Endodermal cell (in vitro differentiated cells): ENCODE data around the gene NR2F2. TPM values are rescaled to one million over a fixed set of nuclear protein-coding genes. Genes with fewer than 3 reads are reported as not detected.

Experiments used
- DNase-seq: peaks from one replicate; pipeline ENCODE4 v3.0.0-alpha.2; 2017
- H3K27ac ChIP-seq: 2 replicates; pipeline ENCODE4 v1.5.1; 2013; ENCODE audit warnings: mild to moderate bottlenecking, low read depth, low read length, moderate library complexity
- H3K27me3 ChIP-seq: 2 replicates; pipeline ENCODE4 v1.6.1; 2013; ENCODE audit warnings: mild to moderate bottlenecking, low read length, moderate library complexity; ENCODE audit not compliant: insufficient read depth, control insufficient read depth, poor library complexity, severe bottlenecking
- H3K36me3 ChIP-seq: 2 replicates; pipeline ENCODE4 v1.7.0; 2013; ENCODE audit warnings: mild to moderate bottlenecking, low read length, moderate library complexity; ENCODE audit not compliant: control insufficient read depth, insufficient read depth
- H3K4me1 ChIP-seq: one replicate; pipeline ENCODE4 v1.7.0; 2013; ENCODE audit warnings: low read length; ENCODE audit not compliant: control insufficient read depth, insufficient read depth
- H3K4me3 ChIP-seq: 2 replicates; pipeline ENCODE4 v1.5.1; 2013; ENCODE audit warnings: mild to moderate bottlenecking, low read length, moderate library complexity
- H3K9ac ChIP-seq: 2 replicates; pipeline ENCODE4 v1.6.1; 2013; ENCODE audit warnings: mild to moderate bottlenecking, low read length, moderate library complexity; ENCODE audit not compliant: poor library complexity, severe bottlenecking; ENCODE audit errors: extremely low read depth
- H3K9me3 ChIP-seq: 2 replicates; pipeline ENCODE4 v1.6.1; 2013; ENCODE audit warnings: mild to moderate bottlenecking, low read length, moderate library complexity; ENCODE audit not compliant: control insufficient read depth
- H3K27ac Mint-ChIP-seq: 2 replicates; pipeline ENCODE4 v1.8.0; 2020; ENCODE audit warnings: mixed read lengths
- H3K27me3 Mint-ChIP-seq: 2 replicates; pipeline ENCODE4 v1.8.0; 2021; ENCODE audit warnings: mild to moderate bottlenecking, mixed read lengths; ENCODE audit not compliant: insufficient read depth
- H3K36me3 Mint-ChIP-seq: 2 replicates; pipeline ENCODE4 v1.8.0; 2020; ENCODE audit warnings: low read depth, mixed read lengths
- H3K4me1 Mint-ChIP-seq: 2 replicates; pipeline ENCODE4 v1.8.0; 2020; ENCODE audit warnings: mixed read lengths
- H3K4me3 Mint-ChIP-seq: 2 replicates; pipeline ENCODE4 v1.8.0; 2020; ENCODE audit warnings: mild to moderate bottlenecking, moderate library complexity, mixed read lengths
- H3K9me3 Mint-ChIP-seq: 2 replicates; pipeline ENCODE4 v1.8.0; 2020; ENCODE audit warnings: mild to moderate bottlenecking, mixed read lengths
- WGBS, 2 experiments: methylation state at CpG; one replicate each; pipeline versions ENCODE4 v1.1.5 to v1.1.7; 2013; ENCODE audit warnings: missing lambda C conversion rate in 2 of 2, mixed read lengths in 1 of 2; ENCODE audit not compliant: insufficient coverage in 1 of 2, insufficient read length in 1 of 2; 5-methylcytosine and 5-hydroxymethylcytosine counted together
- total RNA-seq, 2 donors: library from RNA; stranded (reverse); fragmentation: NEBNext Ultra II Directional in 1 of 2; extraction: Animal tissue kit (Norgen Biotek cat#: 25700) in 1 of 2; gene quantifications; 2 replicates in 1 of 2; 3 replicates in 1 of 2; pipeline ENCODE4 v1.2.1, GENCODE V29; 2021
- TF ChIP-seq, protein P1 (sequence below): fragments of 200-600 bp; sonication (generic); conservative IDR thresholded peaks from 2 replicates; pipeline ENCODE4 v1.5.0; 2021; ENCODE audit warnings: antibody characterized with exemption, mild to moderate bottlenecking

Gene NR2F2
- total RNA-seq, 2 donors from 2014 or later: 0.73 to 3.3 TPM

GRCh38 chr15:96341513-96342405 is 11.3 kb downstream of the NR2F2 start:
- peak overlapping the region; percentile 79 for H3K27ac ChIP-seq
- TF ChIP-seq, protein P1, sequence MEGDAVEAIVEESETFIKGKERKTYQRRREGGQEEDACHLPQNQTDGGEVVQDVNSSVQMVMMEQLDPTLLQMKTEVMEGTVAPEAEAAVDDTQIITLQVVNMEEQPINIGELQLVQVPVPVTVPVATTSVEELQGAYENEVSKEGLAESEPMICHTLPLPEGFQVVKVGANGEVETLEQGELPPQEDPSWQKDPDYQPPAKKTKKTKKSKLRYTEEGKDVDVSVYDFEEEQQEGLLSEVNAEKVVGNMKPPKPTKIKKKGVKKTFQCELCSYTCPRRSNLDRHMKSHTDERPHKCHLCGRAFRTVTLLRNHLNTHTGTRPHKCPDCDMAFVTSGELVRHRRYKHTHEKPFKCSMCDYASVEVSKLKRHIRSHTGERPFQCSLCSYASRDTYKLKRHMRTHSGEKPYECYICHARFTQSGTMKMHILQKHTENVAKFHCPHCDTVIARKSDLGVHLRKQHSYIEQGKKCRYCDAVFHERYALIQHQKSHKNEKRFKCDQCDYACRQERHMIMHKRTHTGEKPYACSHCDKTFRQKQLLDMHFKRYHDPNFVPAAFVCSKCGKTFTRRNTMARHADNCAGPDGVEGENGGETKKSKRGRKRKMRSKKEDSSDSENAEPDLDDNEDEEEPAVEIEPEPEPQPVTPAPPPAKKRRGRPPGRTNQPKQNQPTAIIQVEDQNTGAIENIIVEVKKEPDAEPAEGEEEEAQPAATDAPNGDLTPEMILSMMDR: no peak
- H3K9me3 ChIP-seq: no peaks in the 10 kb centered on the region
- H3K9ac ChIP-seq: peak overlapping the region; percentile 57
- Mint-ChIP-seq H3K4me3 (peak overlapping the region; percentile 73), H3K4me1 (peaks cover 69% of the 10 kb centered on the region), H3K27me3 (peaks cover 95% of the 10 kb centered on the region), H3K9me3 (no peaks in the 10 kb centered on the region), H3K27ac (peak overlapping the region; percentile 68), H3K36me3 (no peaks in the 10 kb centered on the region)
- DNase-seq: peak; percentile 80
- H3K4me1 ChIP-seq: no peaks in the 10 kb centered on the region
- 2 to 14% methylated on average over 17 to 40 of the region's 41 CpGs for WGBS, 2 experiments
- H3K4me3 ChIP-seq: peak overlapping the region; percentile 88
- H3K36me3 ChIP-seq: no peaks in the 10 kb centered on the region
- H3K27me3 ChIP-seq: peaks cover 75% of the 10 kb centered on the region

DNA sequence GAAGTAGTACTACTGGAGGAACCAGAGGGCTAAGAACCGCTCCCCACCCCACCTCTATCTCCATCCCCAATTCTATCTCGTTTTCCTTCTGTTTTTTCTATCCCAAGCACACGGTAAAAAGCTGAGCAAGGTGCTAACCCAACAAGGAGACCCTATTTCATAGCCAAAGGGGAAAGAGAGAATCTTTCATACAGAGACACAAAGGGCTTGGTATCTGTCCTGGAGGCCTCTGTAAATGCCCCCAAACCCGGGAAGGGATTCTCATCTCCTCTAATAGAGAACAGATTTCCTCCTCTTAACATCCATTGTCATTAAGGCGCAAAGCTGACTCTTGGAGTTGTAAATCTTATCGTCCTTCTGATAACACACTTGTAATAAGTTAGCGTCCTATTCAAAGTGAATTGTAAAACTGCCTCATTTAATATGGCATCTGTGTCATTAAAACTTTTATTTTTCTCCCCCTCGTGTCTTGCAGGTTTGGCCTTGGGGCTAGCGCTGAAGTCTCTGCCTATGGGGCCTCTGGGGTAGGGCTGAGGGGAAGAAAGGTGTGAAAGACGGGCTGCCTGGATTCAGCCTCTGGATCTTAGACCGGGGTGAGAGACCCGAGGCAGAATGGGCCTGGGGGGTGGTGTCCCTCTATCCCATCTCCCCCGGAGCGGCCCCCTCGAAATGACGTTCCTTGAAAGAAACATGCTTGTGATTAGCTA is 12.1 kb downstream of the NR2F2 start:
- peak; percentile 72 for DNase-seq
- Mint-ChIP-seq H3K27ac (no peak overlapping the region), H3K4me1 (peaks cover 68% of the 10 kb centered on the region), H3K4me3 (peak overlapping the region; percentile 73), H3K36me3 (no peaks in the 10 kb centered on the region), H3K27me3 (peaks cover 95% of the 10 kb centered on the region), H3K9me3 (no peaks in the 10 kb centered on the region)
- no peaks in the 10 kb centered on the region for H3K4me1 ChIP-seq
- H3K36me3 ChIP-seq: no peaks in the 10 kb centered on the region
- H3K4me3 ChIP-seq: peak overlapping the region; percentile 88
- TF ChIP-seq, protein P1: no peak
- peaks cover 75% of the 10 kb centered on the region for H3K27me3 ChIP-seq
- H3K27ac ChIP-seq: no peak overlapping the region
- H3K9me3 ChIP-seq: no peaks in the 10 kb centered on the region
- H3K9ac ChIP-seq: no peak overlapping the region
- WGBS, 2 experiments: 0 to 1% methylated on average over 4 to 16 of the region's 16 CpGs

DNA sequence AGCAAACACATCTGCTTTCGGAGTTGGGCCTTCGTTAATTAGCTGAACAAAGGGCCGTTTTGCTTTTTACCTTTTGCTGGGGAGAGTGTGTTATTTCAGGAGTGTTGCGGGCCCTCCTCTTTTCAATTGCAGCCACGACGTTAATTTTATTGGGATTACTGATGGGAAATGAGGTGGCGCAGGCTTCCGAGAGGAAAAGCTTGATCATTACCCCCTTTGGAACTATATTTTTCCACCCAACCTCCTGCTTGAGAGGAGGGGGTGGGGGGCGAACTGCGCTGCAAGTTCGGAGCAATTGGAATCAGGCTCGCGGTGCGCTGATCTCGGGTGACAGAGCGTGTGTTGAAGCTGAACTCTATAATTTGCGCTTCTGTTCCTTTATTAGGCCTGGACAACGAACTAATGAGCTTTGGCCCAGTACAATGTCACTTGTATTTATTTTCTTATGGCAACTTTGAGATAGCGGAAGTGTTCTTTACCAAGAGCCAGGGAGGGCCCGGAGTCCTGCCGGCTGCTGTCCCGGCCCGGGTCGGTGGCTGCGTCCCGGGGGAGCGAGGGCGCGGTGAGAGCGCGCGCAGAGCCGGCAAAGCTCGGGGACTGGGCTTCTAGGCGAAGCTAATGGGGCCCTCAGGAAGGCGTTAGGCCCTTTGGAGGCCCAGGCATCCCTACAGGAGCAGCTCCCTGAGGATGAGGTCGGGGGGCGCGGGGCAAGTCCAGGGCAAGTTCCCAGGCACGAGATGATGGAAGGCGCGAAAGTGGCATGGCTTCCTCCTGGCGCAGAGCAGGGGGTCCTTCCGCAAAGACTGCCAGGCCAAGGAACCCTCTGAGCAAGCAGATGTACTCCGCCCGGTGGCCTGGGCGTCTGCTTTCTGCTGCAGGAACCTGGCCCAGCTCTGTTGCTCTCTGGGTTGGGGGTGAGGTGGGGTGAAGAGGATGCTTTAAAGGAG is 12.9 kb downstream of the NR2F2 start:
- 4 to 12% methylated on average over 15 to 44 of the region's 47 CpGs for WGBS, 2 experiments
- peaks cover 95% of the 10 kb centered on the region for H3K27me3 Mint-ChIP-seq
- peak overlapping the region; percentile 40 for H3K4me3 Mint-ChIP-seq

More for the DNA sequence above, 12.9 kb downstream of the NR2F2 start:
- peak; percentile 76 for DNase-seq
- no peaks in the 10 kb centered on the region for H3K4me1 ChIP-seq
- no peaks in the 10 kb centered on the region for H3K36me3 ChIP-seq
- H3K27me3 ChIP-seq: peaks cover 75% of the 10 kb centered on the region
- no peak overlapping the region for H3K9ac ChIP-seq
- TF ChIP-seq, protein P1: no peak
- peak overlapping the region; percentile 75 for H3K4me3 ChIP-seq
- Mint-ChIP-seq H3K27ac (no peak overlapping the region), H3K9me3 (no peaks in the 10 kb centered on the region), H3K4me1 (peaks cover 68% of the 10 kb centered on the region), H3K36me3 (no peaks in the 10 kb centered on the region)
- H3K9me3 ChIP-seq: no peaks in the 10 kb centered on the region
- H3K27ac ChIP-seq: peak overlapping the region; percentile 34
